Measurements from ENCODE around the gene KRTAP10-2.

GRCh38 chr21:44593598-44594405, 42.5 kb upstream of the KRTAP10-2 start:
- TF ChIP-seq, protein P1, sequence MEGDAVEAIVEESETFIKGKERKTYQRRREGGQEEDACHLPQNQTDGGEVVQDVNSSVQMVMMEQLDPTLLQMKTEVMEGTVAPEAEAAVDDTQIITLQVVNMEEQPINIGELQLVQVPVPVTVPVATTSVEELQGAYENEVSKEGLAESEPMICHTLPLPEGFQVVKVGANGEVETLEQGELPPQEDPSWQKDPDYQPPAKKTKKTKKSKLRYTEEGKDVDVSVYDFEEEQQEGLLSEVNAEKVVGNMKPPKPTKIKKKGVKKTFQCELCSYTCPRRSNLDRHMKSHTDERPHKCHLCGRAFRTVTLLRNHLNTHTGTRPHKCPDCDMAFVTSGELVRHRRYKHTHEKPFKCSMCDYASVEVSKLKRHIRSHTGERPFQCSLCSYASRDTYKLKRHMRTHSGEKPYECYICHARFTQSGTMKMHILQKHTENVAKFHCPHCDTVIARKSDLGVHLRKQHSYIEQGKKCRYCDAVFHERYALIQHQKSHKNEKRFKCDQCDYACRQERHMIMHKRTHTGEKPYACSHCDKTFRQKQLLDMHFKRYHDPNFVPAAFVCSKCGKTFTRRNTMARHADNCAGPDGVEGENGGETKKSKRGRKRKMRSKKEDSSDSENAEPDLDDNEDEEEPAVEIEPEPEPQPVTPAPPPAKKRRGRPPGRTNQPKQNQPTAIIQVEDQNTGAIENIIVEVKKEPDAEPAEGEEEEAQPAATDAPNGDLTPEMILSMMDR (IDR thresholded peaks at IDR 0.05) = no peak
- TF ChIP-seq POLR2A (IDR thresholded peaks at IDR 0.05) = no peak
- TF ChIP-seq POLR2AphosphoS5 (IDR thresholded peaks at IDR 0.05) = no peak

Measured in breast epithelium (tissue), 3 donors.